ENCODE data around the gene GPX3.

GPX3 gene

GRCh38 chr5:151007430-151008209, 12.8 kb upstream of the GPX3 start:
- Histone ChIP-seq H3K79me2 (ENCODE audit: low read length) (no peaks in the 10 kb centered on the region), H3K27ac (ENCODE audit: low read length) (no peak overlapping the region), H4K20me1 (ENCODE audit: insufficient read depth, low read length) (no peaks in the 10 kb centered on the region), H3K9ac (ENCODE audit: low read length) (no peak overlapping the region), H3K4me3 (ENCODE audit: low read length) (no peak overlapping the region), H3K4me2 (ENCODE audit: low read length) (no peak overlapping the region), H3K4me1 (ENCODE audit: low read length) (no peaks in the 10 kb centered on the region), H3K9me3 (ENCODE audit: insufficient read depth, low read length) (no peaks in the 10 kb centered on the region), H3K36me3 (replicated peaks; ENCODE audit: low read depth, low read length) (no peaks in the 10 kb centered on the region), H3K27me3 (ENCODE audit: low read depth, low read length) (no peaks in the 10 kb centered on the region), H2AFZ (ENCODE audit: low read depth, low read length) (no peak overlapping the region)
- TF ChIP-seq CTCF (IDR thresholded peaks at IDR 0.05; ENCODE audit: low read depth, low read length): no peak
- TF ChIP-seq EZH2phosphoT487 (IDR thresholded peaks at IDR 0.05; ENCODE audit: low read depth): no peak

- Histone ChIP-seq H3K27ac (ENCODE audit: low read length) (no peak overlapping the region), H3K79me2 (ENCODE audit: low read length) (no peaks in the 10 kb centered on the region), H2AFZ (ENCODE audit: low read depth, low read length) (no peak overlapping the region), H4K20me1 (ENCODE audit: insufficient read depth, low read length) (no peaks in the 10 kb centered on the region), H3K9me3 (ENCODE audit: insufficient read depth, low read length) (no peaks in the 10 kb centered on the region), H3K4me3 (ENCODE audit: low read length) (no peak overlapping the region), H3K9ac (ENCODE audit: low read length) (no peak overlapping the region), H3K36me3 (replicated peaks; ENCODE audit: low read depth, low read length) (no peaks in the 10 kb centered on the region), H3K4me2 (ENCODE audit: low read length) (no peak overlapping the region), H3K4me1 (ENCODE audit: low read length) (no peaks in the 10 kb centered on the region), H3K27me3 (ENCODE audit: low read depth, low read length) (no peaks in the 10 kb centered on the region)
- no peak for TF ChIP-seq CTCF (IDR thresholded peaks at IDR 0.05; ENCODE audit: low read depth, low read length)
- no peak for TF ChIP-seq EZH2phosphoT487 (IDR thresholded peaks at IDR 0.05; ENCODE audit: low read depth)
These were observed 12.2 kb upstream of the GPX3 start for GRCh38 chr5:151008210-151008491.

- Histone ChIP-seq H3K36me3 (replicated peaks; ENCODE audit: low read depth, low read length) (no peaks in the 10 kb centered on the region), H3K27ac (ENCODE audit: low read length) (no peak overlapping the region), H3K27me3 (ENCODE audit: low read depth, low read length) (no peaks in the 10 kb centered on the region), H4K20me1 (ENCODE audit: insufficient read depth, low read length) (no peaks in the 10 kb centered on the region), H2AFZ (ENCODE audit: low read depth, low read length) (no peak overlapping the region), H3K4me3 (ENCODE audit: low read length) (no peak overlapping the region), H3K9ac (ENCODE audit: low read length) (no peak overlapping the region), H3K4me2 (ENCODE audit: low read length) (no peak overlapping the region), H3K79me2 (ENCODE audit: low read length) (no peaks in the 10 kb centered on the region), H3K9me3 (ENCODE audit: insufficient read depth, low read length) (no peaks in the 10 kb centered on the region), H3K4me1 (ENCODE audit: low read length) (no peaks in the 10 kb centered on the region)
- no peak for TF ChIP-seq EZH2phosphoT487 (IDR thresholded peaks at IDR 0.05; ENCODE audit: low read depth)
- TF ChIP-seq CTCF (IDR thresholded peaks at IDR 0.05; ENCODE audit: low read depth, low read length): no peak
These were observed 11.5 kb upstream of the GPX3 start for GRCh38 chr5:151008906-151009305.

GRCh38 chr5:151012862-151013261, 7.5 kb upstream of the GPX3 start:
- Histone ChIP-seq H2AFZ (ENCODE audit: low read depth, low read length) (no peak overlapping the region), H3K4me2 (ENCODE audit: low read length) (no peak overlapping the region), H3K9ac (ENCODE audit: low read length) (no peak overlapping the region), H3K9me3 (ENCODE audit: insufficient read depth, low read length) (no peaks in the 10 kb centered on the region), H3K27me3 (ENCODE audit: low read depth, low read length) (no peaks in the 10 kb centered on the region), H3K79me2 (ENCODE audit: low read length) (no peaks in the 10 kb centered on the region), H3K4me1 (ENCODE audit: low read length) (no peaks in the 10 kb centered on the region), H3K27ac (ENCODE audit: low read length) (no peak overlapping the region), H4K20me1 (ENCODE audit: insufficient read depth, low read length) (no peaks in the 10 kb centered on the region), H3K36me3 (replicated peaks; ENCODE audit: low read depth, low read length) (no peaks in the 10 kb centered on the region), H3K4me3 (ENCODE audit: low read length) (no peak overlapping the region)
- TF ChIP-seq CTCF (IDR thresholded peaks at IDR 0.05; ENCODE audit: low read depth, low read length): no peak
- TF ChIP-seq EZH2phosphoT487 (IDR thresholded peaks at IDR 0.05; ENCODE audit: low read depth): no peak

Measured in OCI-LY3 (cell line).